ENCODE measurements around the gene NTRK3.

Gene NTRK3

DNA sequence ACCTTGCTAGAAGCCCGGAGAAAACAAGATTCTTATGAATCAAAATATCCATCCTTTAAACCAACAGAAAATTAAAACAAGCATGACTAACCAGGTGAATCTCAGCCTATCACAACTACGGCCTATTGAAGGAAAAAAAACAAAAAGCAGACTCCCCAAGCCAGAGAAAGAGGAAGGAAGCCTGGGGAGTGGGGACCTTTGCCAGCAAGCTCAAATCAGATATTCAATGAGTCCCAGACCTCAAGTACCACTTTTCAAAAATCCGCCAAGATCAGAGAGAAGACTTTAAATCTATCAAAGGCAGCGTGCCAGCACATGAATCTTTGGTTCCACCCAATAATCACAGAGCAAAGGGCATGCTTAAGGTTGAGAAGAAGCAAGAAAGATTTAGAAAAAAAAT lies 253.8 kb downstream of the NTRK3 start:
- DNase-seq (ENCODE audit: low read depth, low spot score) = no peak

- DNase-seq (ENCODE audit: low read depth, low spot score) = no peak
Measured at GRCh38 chr15:87998630-87999029, 257.9 kb downstream of the NTRK3 start.

DNA sequence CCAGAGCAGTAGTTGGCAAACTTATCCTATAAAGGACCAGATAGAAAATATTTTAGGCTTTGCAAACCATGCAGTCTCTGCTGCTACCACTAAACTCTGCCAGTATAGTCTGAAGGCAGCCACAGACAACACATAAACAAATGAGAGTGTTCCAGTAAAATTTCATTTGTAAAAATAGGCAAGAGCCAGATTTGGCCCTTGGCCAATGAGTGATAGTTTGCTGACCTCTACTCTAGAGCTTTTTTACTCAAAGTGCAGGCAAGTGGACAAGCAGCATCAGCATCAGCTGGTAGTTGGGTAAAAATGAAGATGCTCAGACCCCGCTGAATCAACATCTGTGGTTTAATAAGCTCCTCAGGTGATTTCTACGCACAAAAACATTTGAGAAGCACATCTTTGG lies 269.8 kb downstream of the NTRK3 start:
- no peak for DNase-seq (ENCODE audit: low read depth, low spot score)

DNA sequence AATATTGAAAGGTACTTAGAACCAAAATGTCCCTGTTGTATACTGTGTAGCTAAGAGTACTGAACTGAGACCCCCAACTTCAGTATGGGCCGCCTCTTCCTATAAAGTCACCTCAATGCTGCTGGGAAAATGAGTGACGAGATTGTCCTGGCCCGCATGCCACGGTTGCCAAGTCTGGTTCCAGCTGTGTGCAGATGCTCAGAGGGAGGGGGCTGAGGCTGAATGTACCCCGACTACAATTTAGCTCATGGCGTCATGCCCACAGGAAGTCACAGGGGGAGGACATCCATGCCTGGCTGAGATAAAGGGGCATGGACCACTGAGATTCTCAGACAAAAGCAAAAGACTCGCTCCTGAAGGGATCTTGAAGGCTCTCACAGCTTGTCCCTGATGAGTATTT lies 271.1 kb downstream of the NTRK3 start:
- no peak for DNase-seq (ENCODE audit: low read depth, low spot score)

DNA sequence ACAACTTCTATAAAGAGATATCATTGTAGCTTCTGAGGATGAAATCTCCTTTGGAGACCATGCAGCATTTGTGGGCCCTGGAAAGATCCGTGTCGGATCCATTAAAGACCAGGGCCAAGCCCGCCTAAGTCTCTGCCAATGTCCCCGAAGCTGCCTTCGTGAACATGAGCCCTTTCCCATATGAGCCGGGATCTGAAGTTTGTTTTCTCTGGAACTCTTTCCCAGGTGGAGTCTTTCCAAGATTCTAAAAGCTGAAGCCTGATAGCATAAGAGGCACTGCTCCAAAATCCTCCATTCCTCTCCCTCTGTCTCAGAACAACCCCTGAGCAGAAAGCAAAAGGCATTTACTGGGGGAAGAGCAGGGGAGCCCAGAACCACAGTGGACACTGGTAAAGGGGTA lies 274.6 kb downstream of the NTRK3 start:
- no peak for DNase-seq (ENCODE audit: low read depth, low spot score)

GRCh38 chr15:87977907-87978306 lies 278.6 kb downstream of the NTRK3 start:
- DNase-seq (ENCODE audit: low read depth, low spot score) = no peak

- no peak for DNase-seq (ENCODE audit: low read depth, low spot score)
Measured at GRCh38 chr15:87976552-87976951, 280.0 kb downstream of the NTRK3 start.

GRCh38 chr15:87973501-87974215 lies 282.9 kb downstream of the NTRK3 start:
- no peak for DNase-seq (ENCODE audit: low read depth, low spot score)

DNA sequence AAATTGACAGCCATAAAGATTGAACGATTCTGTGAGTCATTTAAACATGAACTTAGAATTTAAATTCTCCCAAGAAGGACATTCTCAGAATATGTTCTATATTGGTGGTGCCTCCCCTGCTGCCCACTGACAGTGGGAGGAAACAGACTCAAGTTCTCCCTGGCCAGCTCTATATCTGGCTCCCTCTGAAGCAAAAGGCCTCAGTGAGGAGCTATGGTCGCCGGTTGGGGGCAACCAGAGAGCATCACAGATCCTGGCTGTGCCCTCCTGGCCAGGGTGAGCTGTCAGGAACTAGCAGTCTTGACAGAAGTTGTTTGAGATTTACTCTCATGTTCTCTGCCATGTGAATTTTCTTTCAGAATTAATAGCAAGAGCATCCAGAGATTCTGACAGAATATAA lies 285.5 kb downstream of the NTRK3 start:
- DNase-seq (ENCODE audit: low read depth, low spot score) = no peak

GRCh38 chr15:87967951-87968350 lies 288.6 kb downstream of the NTRK3 start:
- no peak for DNase-seq (ENCODE audit: low read depth, low spot score)

- no peak for DNase-seq (ENCODE audit: low read depth, low spot score)
Measured at GRCh38 chr15:87965304-87965703, 291.2 kb downstream of the NTRK3 start.

- no peak for DNase-seq (ENCODE audit: low read depth, low spot score)
Measured at GRCh38 chr15:87962428-87962827, 294.1 kb downstream of the NTRK3 start.

- no peak for DNase-seq (ENCODE audit: low read depth, low spot score)
Measured at GRCh38 chr15:87961851-87962420, 294.6 kb downstream of the NTRK3 start.

- DNase-seq (ENCODE audit: low read depth, low spot score) = no peak
Measured at GRCh38 chr15:87959662-87960061, 296.9 kb downstream of the NTRK3 start.

DNA sequence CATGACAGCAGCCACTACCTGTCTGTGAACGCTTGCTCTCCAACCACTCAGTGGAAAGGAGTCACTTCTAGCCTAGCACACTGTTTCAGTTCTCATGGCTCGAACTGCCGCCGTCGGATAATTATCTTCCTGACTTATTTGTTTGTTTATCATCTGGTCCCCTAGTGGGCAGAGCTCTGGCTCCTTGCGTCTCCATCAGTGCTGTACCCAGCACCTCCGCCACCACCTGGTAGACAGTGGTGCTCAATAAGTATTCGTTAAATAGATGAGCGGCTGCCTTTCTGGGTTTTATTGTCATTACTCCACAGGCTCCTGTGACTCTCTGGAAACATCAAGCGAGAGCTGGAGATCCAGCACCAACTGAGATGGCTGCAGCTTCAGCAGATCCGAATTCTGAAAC lies 297.5 kb downstream of the NTRK3 start:
- DNase-seq (ENCODE audit: low read depth, low spot score) = no peak

DNA sequence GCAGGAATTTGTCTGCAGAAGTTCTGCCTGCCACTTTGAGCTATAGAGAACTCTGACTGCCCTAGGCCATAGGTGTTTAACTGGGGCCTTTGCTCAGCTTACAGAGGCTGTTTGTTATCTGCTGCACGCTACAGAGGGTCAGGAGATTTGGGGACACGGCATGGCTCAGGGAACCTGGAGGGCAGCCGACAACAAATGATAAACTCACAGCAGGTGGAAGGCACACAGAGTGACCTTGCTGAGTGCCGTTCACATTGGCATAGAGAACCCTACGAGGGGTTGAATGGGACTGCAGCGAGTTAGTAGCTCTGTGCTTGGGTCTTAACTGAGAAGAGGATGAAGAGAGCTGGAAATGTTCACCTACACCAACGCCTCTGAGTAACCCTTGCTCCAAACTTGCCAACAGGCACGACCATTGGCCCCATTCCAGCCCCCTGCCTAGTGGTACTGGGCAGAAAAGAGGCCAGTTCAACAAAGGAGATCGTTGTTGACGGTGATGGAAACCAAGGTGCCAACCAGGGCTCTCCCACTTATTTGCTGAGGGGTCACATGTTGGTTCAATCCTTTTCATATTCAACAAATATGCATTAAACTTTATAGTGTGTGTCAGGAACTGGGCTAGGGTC lies 301.1 kb downstream of the NTRK3 start:
- no peak for DNase-seq (ENCODE audit: low read depth, low spot score)

DNA sequence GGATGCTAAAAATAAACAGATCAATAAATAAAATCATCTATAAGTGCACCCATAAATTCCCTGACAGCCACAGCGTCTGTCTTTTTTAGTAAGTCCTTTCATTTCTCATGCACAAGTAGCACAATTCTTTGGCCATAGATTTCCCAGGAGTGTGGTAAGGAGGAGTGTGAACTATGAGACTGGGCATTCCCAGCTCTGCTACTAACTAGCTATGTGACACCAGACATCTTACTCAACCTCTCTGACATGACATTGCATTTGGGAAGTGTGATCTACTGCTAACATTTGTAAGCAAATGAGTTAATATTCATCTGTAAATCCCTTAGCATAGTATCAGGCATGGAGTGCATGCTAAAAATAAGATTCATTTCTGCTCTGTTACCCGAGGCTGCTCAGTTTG lies 301.7 kb downstream of the NTRK3 start:
- no peak for DNase-seq (ENCODE audit: low read depth, low spot score)

GRCh38 chr15:87952736-87953287 lies 303.7 kb downstream of the NTRK3 start:
- no peak for DNase-seq (ENCODE audit: low read depth, low spot score)

DNA sequence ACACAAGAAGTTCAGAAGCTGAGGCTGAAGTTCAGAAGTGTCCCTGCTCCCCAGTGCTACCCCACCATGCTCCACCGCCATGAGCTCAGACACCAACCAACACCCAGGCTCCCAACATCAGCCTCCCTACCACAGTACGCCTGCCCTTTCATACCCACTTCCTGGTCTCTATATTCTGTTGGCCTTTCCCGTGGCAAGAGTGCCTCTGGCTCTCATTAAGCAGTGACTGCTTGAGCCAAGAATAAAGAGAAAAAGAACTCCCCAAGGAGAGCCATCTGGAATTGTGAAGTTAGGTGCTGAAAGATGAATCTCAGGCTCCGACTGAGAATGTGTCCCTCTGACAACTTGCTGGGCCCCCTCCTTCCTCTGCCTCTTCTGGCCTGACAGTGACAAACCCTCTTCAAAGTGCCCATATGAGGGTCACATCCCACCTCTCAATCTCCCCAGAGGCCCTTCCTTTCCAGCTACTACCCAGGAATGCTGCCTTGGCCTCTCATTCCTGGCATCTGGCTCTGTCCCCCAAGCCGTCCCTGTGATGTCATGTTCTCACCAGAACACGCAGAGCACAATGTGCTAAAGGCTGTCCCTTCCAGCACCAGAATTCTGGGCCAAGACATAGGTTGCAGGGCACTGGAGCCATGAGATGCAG lies 306.8 kb downstream of the NTRK3 start:
- no peak for DNase-seq (ENCODE audit: low read depth, low spot score)

- DNase-seq (ENCODE audit: low read depth, low spot score) = no peak
Measured at GRCh38 chr15:87949151-87949574, 307.4 kb downstream of the NTRK3 start.

DNA sequence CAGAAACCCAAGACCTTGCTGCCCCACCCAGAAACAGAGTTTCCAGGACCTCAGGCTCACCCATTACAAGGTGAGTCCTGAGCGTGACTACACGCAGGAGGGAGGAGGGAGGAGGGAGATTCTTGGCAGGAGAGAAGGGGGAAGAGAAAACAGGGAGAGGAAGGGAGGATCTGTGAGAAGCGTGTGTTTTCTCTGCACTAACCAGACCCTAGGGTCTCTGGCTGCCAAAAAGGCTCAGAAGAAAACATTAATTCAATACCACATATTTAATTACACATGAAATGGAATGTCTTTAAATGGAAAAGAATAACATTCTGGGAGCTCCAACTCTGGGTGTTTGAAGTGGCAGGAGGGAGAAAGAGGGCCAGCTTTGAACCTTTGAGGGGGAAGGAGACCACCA lies 309.0 kb downstream of the NTRK3 start:
- DNase-seq (ENCODE audit: low read depth, low spot score) = no peak

DNA sequence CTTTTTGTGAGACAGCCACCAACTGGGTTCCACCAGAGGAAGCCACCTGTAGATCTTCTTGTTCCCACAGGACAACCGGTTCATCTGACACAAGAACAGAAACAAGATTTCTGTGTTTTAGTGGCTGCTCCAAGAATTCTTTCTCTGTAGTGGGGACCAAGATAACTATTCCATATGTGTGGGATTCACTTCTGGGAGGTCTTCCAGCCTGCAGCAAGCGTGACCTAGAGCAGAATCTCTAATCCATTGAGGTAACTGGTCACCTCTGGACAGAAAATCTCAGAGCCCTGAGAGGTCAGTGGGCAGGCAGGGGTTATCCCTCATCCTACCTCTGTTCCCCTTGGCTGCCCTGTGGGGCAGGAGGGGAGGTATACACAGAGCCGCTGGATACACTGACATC lies 311.3 kb downstream of the NTRK3 start:
- no peak for DNase-seq (ENCODE audit: low read depth, low spot score)

All from iPS DF 19.7 (cell line).